HEK293 (cell line): ENCODE data around the gene TNFRSF8.

ENCODE experiments used
- CTCF ChIA-PET: fragments of 350-600 bp; formaldehyde crosslinking; extraction: SDS; loops from one replicate; lab custom pipeline; 2021; ENCODE audit warnings: antibody characterized with exemption; lab: Yijun Ruan, JAX
- POLR2A ChIA-PET: fragments of 300-600 bp; formaldehyde crosslinking; extraction: SDS; loops from one replicate; lab custom pipeline; 2020; ENCODE audit warnings: antibody characterized with exemption, inconsistent platforms; lab: Yijun Ruan, JAX
- H3K27ac ChIP-seq: fragments of 200-500 bp; sonication (Bioruptor generic); 2 replicates; pipeline ENCODE4 v1.5.1; 2014; ENCODE audit warnings: low read depth, low read length, control low read depth, inconsistent platforms; ENCODE audit errors: extremely low read depth
- H3K36me3 ChIP-seq, 2 experiments: fragments of 200-500 bp in 1 of 2; sonication (Bioruptor generic) in 1 of 2; 1 replicate in 1 of 2; 2 replicates in 1 of 2; pipeline ENCODE4 v1.5.1; 2014 to 2017; ENCODE audit warnings: inconsistent platforms in 2 of 2, low read length in 2 of 2; ENCODE audit not compliant: control insufficient read depth in 2 of 2, insufficient read depth in 1 of 2
- H3K4me1 ChIP-seq: fragments of 200-500 bp; sonication (Bioruptor generic); 2 replicates; pipeline ENCODE4 v1.5.1; 2014; ENCODE audit warnings: mild to moderate bottlenecking, low read length, inconsistent platforms; ENCODE audit not compliant: control insufficient read depth, insufficient read depth
- H3K4me3 ChIP-seq: 2 replicates; pipeline ENCODE4 v1.5.1; 2011; ENCODE audit warnings: low read depth, mild to moderate bottlenecking, control low read depth, low read length, moderate library complexity
- H3K9me3 ChIP-seq: fragments of 200-500 bp; sonication (Bioruptor generic); 2 replicates; pipeline ENCODE4 v1.5.1; 2014; ENCODE audit warnings: low read depth, low read length, inconsistent platforms; ENCODE audit not compliant: control insufficient read depth, insufficient read depth
- BCL6B ChIP-seq: fragments of 450-650 bp; formaldehyde crosslinking; IDR thresholded peaks from 2 replicates; pipeline ENCODE4 v1.5.1; 2017; ENCODE audit warnings: missing biosample characterization, missing genetic modification characterization
- HOXC10 ChIP-seq: sonication (generic); formaldehyde crosslinking; IDR thresholded peaks from 2 replicates; pipeline ENCODE4 v1.8.1; 2023; ENCODE audit warnings: mild to moderate bottlenecking, missing genetic modification reagents
- WT1 ChIP-seq: fragments of 450-650 bp; formaldehyde crosslinking; IDR thresholded peaks from 2 replicates; pipeline ENCODE4 v1.5.1; 2016; ENCODE audit warnings: missing biosample characterization, missing genetic modification characterization
- ZBTB21 ChIP-seq: fragments of 450-650 bp; formaldehyde crosslinking; IDR thresholded peaks from 2 replicates; pipeline ENCODE4 v1.5.1; 2017; ENCODE audit warnings: missing biosample characterization, missing genetic modification characterization
- ZNF16 ChIP-seq: fragments of 450-650 bp; formaldehyde crosslinking; IDR thresholded peaks from 2 replicates; pipeline ENCODE4 v1.5.1; 2016; ENCODE audit warnings: low read depth, missing biosample characterization, missing genetic modification characterization
- ZNF184 ChIP-seq: fragments of 450-650 bp; IDR thresholded peaks from 2 replicates; pipeline ENCODE4 v1.5.1; 2018; ENCODE audit warnings: missing biosample characterization, mild to moderate bottlenecking, missing genetic modification characterization
- ZNF24 ChIP-seq: fragments of 450-650 bp; formaldehyde crosslinking; IDR thresholded peaks from 2 replicates; pipeline ENCODE4 v1.5.1; 2016; ENCODE audit warnings: missing biosample characterization, missing genetic modification characterization
- ZNF404 ChIP-seq: fragments of 450-650 bp; formaldehyde crosslinking; IDR thresholded peaks from 2 replicates; pipeline ENCODE4 v1.5.1; 2017; ENCODE audit warnings: missing biosample characterization, missing genetic modification characterization
- ZNF426 ChIP-seq: fragments of 450-650 bp; formaldehyde crosslinking; IDR thresholded peaks from 2 replicates; pipeline ENCODE4 v1.5.1; 2017; ENCODE audit warnings: missing biosample characterization, missing genetic modification characterization, mild to moderate bottlenecking, inconsistent platforms, moderate library complexity
- ZNF580 ChIP-seq: fragments of 450-650 bp; formaldehyde crosslinking; IDR thresholded peaks from 2 replicates; pipeline ENCODE4 v1.5.1; 2016; ENCODE audit warnings: missing biosample characterization, missing genetic modification characterization
- ZNF596 ChIP-seq: fragments of 450-650 bp; IDR thresholded peaks from 2 replicates; pipeline ENCODE4 v1.5.0; 2018; ENCODE audit warnings: missing biosample characterization, mild to moderate bottlenecking, missing genetic modification characterization, moderate library complexity
- ZNF654 ChIP-seq: fragments of 450-650 bp; formaldehyde crosslinking; IDR thresholded peaks from 2 replicates; pipeline ENCODE4 v1.5.1; 2016; ENCODE audit warnings: low read depth, missing biosample characterization, missing genetic modification characterization
- ZNF670 ChIP-seq: fragments of 450-650 bp; formaldehyde crosslinking; IDR thresholded peaks from 2 replicates; pipeline ENCODE4 v1.5.1; 2016; ENCODE audit warnings: missing biosample characterization, missing genetic modification characterization, low read depth
- ZNF701 ChIP-seq: fragments of 450-650 bp; formaldehyde crosslinking; IDR thresholded peaks from 2 replicates; pipeline ENCODE4 v1.5.1; 2016; ENCODE audit warnings: missing biosample characterization, missing genetic modification characterization
- ZSCAN18 ChIP-seq: fragments of 450-650 bp; formaldehyde crosslinking; IDR thresholded peaks from 2 replicates; pipeline ENCODE4 v1.5.1; 2016; ENCODE audit warnings: missing biosample characterization, missing genetic modification characterization
- TF ChIP-seq, protein P1 (sequence below): IDR thresholded peaks from 2 replicates; pipeline ENCODE4 v1.6.1; 2011; ENCODE audit warnings: mild to moderate bottlenecking, low read depth, low read length, borderline replicate concordance
- TF ChIP-seq, protein P2 (sequence below): fragments of 450-650 bp; IDR thresholded peaks from 2 replicates; pipeline ENCODE4 v1.5.1; 2018; ENCODE audit warnings: missing biosample characterization, missing genetic modification characterization
- TF ChIP-seq, protein P3 (sequence below): fragments of 450-650 bp; formaldehyde crosslinking; IDR thresholded peaks from 2 replicates; pipeline ENCODE4 v1.5.1; 2017; ENCODE audit warnings: missing biosample characterization, mild to moderate bottlenecking, missing genetic modification characterization, moderate library complexity

TNFRSF8 gene

DNA sequence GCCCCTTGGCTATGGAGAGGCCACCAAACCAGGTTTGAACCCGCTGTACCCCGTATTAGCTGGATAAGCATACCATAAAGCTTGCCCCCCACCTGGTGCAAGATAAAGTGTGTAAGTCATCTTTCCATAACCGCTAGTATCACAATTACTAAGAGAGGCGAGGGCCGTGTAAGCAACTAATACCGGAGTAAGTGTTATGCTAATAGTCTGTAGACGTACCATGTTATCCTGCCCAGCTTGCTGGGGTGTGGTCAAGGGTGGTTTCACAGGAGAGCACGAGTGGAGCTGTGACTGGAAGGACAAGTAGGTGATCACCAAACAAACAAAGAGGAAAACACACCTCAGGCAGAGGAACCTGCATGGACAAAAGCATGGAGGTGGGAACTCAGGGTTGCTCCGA, 100.1 kb downstream of the TNFRSF8 start:
- TF ChIP-seq ZNF24 (tag by site-specific recombination): 0 out of 2 replicates have a peak, but pooled peaks have one; percentile 3
- no peak for TF ChIP-seq ZBTB21 (tag by site-specific recombination)
- POLR2A ChIA-PET: no interaction called here
- H3K36me3 ChIP-seq: no peaks in the 10 kb centered on the region
- no peaks in the 10 kb centered on the region for H3K4me1 ChIP-seq
- no peak overlapping the region for H3K4me3 ChIP-seq
- H3K9me3 ChIP-seq: no peaks in the 10 kb centered on the region
- CTCF ChIA-PET: interaction anchor here (3.0 kb wide), 1 partner anchor 38 kb away, joined by 15 read pairs; no protein-coding TSS in a partner anchor
- H3K27ac ChIP-seq: no peak overlapping the region

DNA sequence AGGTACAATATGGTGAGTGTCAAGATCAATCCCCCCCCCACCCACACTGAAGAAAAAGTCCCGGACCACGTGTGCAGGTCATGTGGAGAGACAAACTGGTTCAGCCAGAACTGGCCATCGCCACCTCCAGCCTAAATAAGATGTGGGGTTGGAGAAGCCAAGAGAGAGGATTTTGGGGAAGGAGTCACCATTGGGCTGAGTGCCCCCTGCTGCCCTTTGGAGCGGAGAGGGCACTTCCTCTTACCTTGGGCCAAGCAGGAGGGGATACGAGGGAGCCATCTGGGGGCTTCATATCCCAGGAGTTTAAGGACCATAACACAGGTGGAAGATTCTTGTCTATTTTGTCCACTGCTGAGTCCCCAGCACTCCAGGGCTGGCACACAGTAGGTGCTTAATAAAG, 101.1 kb downstream of the TNFRSF8 start:
- CTCF ChIA-PET: interaction anchor here (0.6 kb wide), 1 partner anchor 91 kb away, joined by 3 read pairs; no protein-coding TSS in a partner anchor
- POLR2A ChIA-PET: interaction anchor here (0.6 kb wide), 1 partner anchor 10 kb away, joined by 4 read pairs; no protein-coding TSS in a partner anchor
- H3K4me1 ChIP-seq: no peaks in the 10 kb centered on the region

More for the DNA sequence above, 101.1 kb downstream of the TNFRSF8 start:
- no peak for TF ChIP-seq ZNF654 (tag by site-specific recombination)
- TF ChIP-seq ZNF16 (tag by site-specific recombination): no peak
- TF ChIP-seq ZNF596: no peak
- TF ChIP-seq ZNF580 (tag by site-specific recombination): no peak
- TF ChIP-seq ZNF670 (tag by site-specific recombination): no peak
- no peak for TF ChIP-seq ZSCAN18 (tag by site-specific recombination)
- TF ChIP-seq WT1 (tag by site-specific recombination): no peak
- TF ChIP-seq, protein P1, sequence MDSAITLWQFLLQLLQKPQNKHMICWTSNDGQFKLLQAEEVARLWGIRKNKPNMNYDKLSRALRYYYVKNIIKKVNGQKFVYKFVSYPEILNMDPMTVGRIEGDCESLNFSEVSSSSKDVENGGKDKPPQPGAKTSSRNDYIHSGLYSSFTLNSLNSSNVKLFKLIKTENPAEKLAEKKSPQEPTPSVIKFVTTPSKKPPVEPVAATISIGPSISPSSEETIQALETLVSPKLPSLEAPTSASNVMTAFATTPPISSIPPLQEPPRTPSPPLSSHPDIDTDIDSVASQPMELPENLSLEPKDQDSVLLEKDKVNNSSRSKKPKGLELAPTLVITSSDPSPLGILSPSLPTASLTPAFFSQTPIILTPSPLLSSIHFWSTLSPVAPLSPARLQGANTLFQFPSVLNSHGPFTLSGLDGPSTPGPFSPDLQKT: no peak
- TF ChIP-seq BCL6B: no peak
- TF ChIP-seq ZNF701: no peak
- TF ChIP-seq ZNF426 (tag by site-specific recombination): no peak
- TF ChIP-seq ZNF184: no peak
- TF ChIP-seq HOXC10: no peak
- TF ChIP-seq, protein P2, sequence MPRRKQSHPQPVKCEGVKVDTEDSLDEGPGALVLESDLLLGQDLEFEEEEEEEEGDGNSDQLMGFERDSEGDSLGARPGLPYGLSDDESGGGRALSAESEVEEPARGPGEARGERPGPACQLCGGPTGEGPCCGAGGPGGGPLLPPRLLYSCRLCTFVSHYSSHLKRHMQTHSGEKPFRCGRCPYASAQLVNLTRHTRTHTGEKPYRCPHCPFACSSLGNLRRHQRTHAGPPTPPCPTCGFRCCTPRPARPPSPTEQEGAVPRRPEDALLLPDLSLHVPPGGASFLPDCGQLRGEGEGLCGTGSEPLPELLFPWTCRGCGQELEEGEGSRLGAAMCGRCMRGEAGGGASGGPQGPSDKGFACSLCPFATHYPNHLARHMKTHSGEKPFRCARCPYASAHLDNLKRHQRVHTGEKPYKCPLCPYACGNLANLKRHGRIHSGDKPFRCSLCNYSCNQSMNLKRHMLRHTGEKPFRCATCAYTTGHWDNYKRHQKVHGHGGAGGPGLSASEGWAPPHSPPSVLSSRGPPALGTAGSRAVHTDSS: no peak
- TF ChIP-seq, protein P3, sequence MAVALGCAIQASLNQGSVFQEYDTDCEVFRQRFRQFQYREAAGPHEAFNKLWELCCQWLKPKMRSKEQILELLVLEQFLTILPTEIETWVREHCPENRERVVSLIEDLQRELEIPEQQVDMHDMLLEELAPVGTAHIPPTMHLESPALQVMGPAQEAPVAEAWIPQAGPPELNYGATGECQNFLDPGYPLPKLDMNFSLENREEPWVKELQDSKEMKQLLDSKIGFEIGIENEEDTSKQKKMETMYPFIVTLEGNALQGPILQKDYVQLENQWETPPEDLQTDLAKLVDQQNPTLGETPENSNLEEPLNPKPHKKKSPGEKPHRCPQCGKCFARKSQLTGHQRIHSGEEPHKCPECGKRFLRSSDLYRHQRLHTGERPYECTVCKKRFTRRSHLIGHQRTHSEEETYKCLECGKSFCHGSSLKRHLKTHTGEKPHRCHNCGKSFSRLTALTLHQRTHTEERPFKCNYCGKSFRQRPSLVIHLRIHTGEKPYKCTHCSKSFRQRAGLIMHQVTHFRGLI: no peak
- no peak for TF ChIP-seq ZNF404 (tag by site-specific recombination)
- TF ChIP-seq, all 188 proteins: peak for 0
- Histone ChIP-seq H3K9me3 (no peaks in the 10 kb centered on the region), H3K27ac (no peak overlapping the region), H3K4me3 (no peak overlapping the region), H3K36me3 (no peaks in the 10 kb centered on the region)
